ENCODE measurements around the gene GPC5. TPM values are rescaled to one million over a fixed set of nuclear protein-coding genes. Genes with fewer than 3 reads are reported as not detected.

Gene GPC5
- total RNA-seq, 1 donor from 2014 or later, result 10.2 TPM

GRCh38 chr13:91809161-91809560 is 410.7 kb downstream of the GPC5 start:
- no peak for TF ChIP-seq CTCF (IDR thresholded peaks at IDR 0.05; ENCODE audit: partially characterized antibody, unreplicated experiment)
- Mint-ChIP-seq H3K9me3 (ENCODE audit: unreplicated experiment) (no peaks in the 10 kb centered on the region), H3K36me3 (ENCODE audit: unreplicated experiment) (no peaks in the 10 kb centered on the region), H3K4me1 (ENCODE audit: low read depth, unreplicated experiment) (peaks cover 10% of the 10 kb centered on the region), H3K27me3 (ENCODE audit: unreplicated experiment) (peaks cover 2% of the 10 kb centered on the region), H3K4me3 (ENCODE audit: unreplicated experiment) (no peak overlapping the region), H3K27ac (ENCODE audit: unreplicated experiment) (no peak overlapping the region)
- no peak for DNase-seq

GRCh38 chr13:91813253-91813652 is 414.8 kb downstream of the GPC5 start:
- DNase-seq, result no peak
- no peak for TF ChIP-seq CTCF (IDR thresholded peaks at IDR 0.05; ENCODE audit: partially characterized antibody, unreplicated experiment)
- H3K9me3 Mint-ChIP-seq (ENCODE audit: unreplicated experiment), result no peaks in the 10 kb centered on the region
- peaks cover 5% of the 10 kb centered on the region for H3K4me1 Mint-ChIP-seq (ENCODE audit: low read depth, unreplicated experiment)
- no peaks in the 10 kb centered on the region for H3K36me3 Mint-ChIP-seq (ENCODE audit: unreplicated experiment)
- H3K4me3 Mint-ChIP-seq (ENCODE audit: unreplicated experiment), result no peak overlapping the region
- peaks cover 2% of the 10 kb centered on the region for H3K27me3 Mint-ChIP-seq (ENCODE audit: unreplicated experiment)
- H3K27ac Mint-ChIP-seq (ENCODE audit: unreplicated experiment), result no peak overlapping the region

GRCh38 chr13:91816263-91816807 is 417.9 kb downstream of the GPC5 start:
- H3K4me1 Mint-ChIP-seq (ENCODE audit: low read depth, unreplicated experiment), result peaks cover 5% of the 10 kb centered on the region
- H3K27me3 Mint-ChIP-seq (ENCODE audit: unreplicated experiment), result peaks cover 2% of the 10 kb centered on the region
- H3K9me3 Mint-ChIP-seq (ENCODE audit: unreplicated experiment), result no peaks in the 10 kb centered on the region
- no peak for TF ChIP-seq CTCF (IDR thresholded peaks at IDR 0.05; ENCODE audit: partially characterized antibody, unreplicated experiment)
- no peak overlapping the region for H3K4me3 Mint-ChIP-seq (ENCODE audit: unreplicated experiment)
- H3K27ac Mint-ChIP-seq (ENCODE audit: unreplicated experiment), result no peak overlapping the region
- no peaks in the 10 kb centered on the region for H3K36me3 Mint-ChIP-seq (ENCODE audit: unreplicated experiment)
- no peak for DNase-seq

GRCh38 chr13:91817250-91817649 is 418.8 kb downstream of the GPC5 start:
- H3K27me3 Mint-ChIP-seq (ENCODE audit: unreplicated experiment), result peaks cover 2% of the 10 kb centered on the region
- no peak for TF ChIP-seq CTCF (IDR thresholded peaks at IDR 0.05; ENCODE audit: partially characterized antibody, unreplicated experiment)
- no peak overlapping the region for H3K27ac Mint-ChIP-seq (ENCODE audit: unreplicated experiment)
- no peaks in the 10 kb centered on the region for H3K36me3 Mint-ChIP-seq (ENCODE audit: unreplicated experiment)
- no peak for DNase-seq
- H3K4me3 Mint-ChIP-seq (ENCODE audit: unreplicated experiment), result no peak overlapping the region
- H3K9me3 Mint-ChIP-seq (ENCODE audit: unreplicated experiment), result no peaks in the 10 kb centered on the region
- H3K4me1 Mint-ChIP-seq (ENCODE audit: low read depth, unreplicated experiment), result peaks cover 5% of the 10 kb centered on the region

- no peak for DNase-seq
- Mint-ChIP-seq H3K27me3 (ENCODE audit: unreplicated experiment) (peaks cover 2% of the 10 kb centered on the region), H3K4me3 (ENCODE audit: unreplicated experiment) (no peak overlapping the region), H3K9me3 (ENCODE audit: unreplicated experiment) (no peaks in the 10 kb centered on the region), H3K27ac (ENCODE audit: unreplicated experiment) (no peak overlapping the region), H3K4me1 (ENCODE audit: low read depth, unreplicated experiment) (no peaks in the 10 kb centered on the region), H3K36me3 (ENCODE audit: unreplicated experiment) (peaks cover 2% of the 10 kb centered on the region)
- no peak for TF ChIP-seq CTCF (IDR thresholded peaks at IDR 0.05; ENCODE audit: partially characterized antibody, unreplicated experiment)
These were observed 426.0 kb downstream of the GPC5 start for GRCh38 chr13:91824416-91824815.

Data from glutamatergic neuron (in vitro differentiated cells).